Right atrium auricular region (tissue), 2 donors: ENCODE data around the gene NLRP4. TPM values are rescaled to one million over a fixed set of nuclear protein-coding genes. Genes with fewer than 3 reads are reported as not detected.
A peak's percentile ranks its signal among the peaks of the same experiment; 100 is the strongest.
"Not testable (repeated sequence)": the region's sequence is repeated elsewhere in the genome, so short reads cannot be mapped to it uniquely, and the experiment has no call there.

Experiments used
- DNase-seq: peaks from one replicate; pipeline ENCODE4 v3.0.0-alpha.2; 2019; ENCODE audit warnings: low spot score
- H3K27ac ChIP-seq, 2 donors: fragments of 200-600 bp; sonication (generic); 1 replicate in 1 of 2; 2 replicates in 1 of 2; pipeline ENCODE4 v1.5.1; 2016 to 2019
- H3K27me3 ChIP-seq, 2 donors: fragments of 200-600 bp; sonication (generic); one replicate each; pipeline versions ENCODE4 v1.5.1 to v1.6.0; 2017 to 2019
- H3K36me3 ChIP-seq: fragments of 200-600 bp; sonication (generic); one replicate; pipeline ENCODE4 v1.5.1; 2016
- H3K4me1 ChIP-seq, 2 donors: fragments of 200-600 bp; sonication (generic); one replicate each; pipeline versions ENCODE4 v1.5.1 to v1.6.0; 2017 to 2019
- H3K4me3 ChIP-seq, 2 donors: fragments of 200-600 bp; sonication (generic); 1 replicate in 1 of 2; 2 replicates in 1 of 2; pipeline ENCODE4 v1.5.1; 2017 to 2019; ENCODE audit warnings: mild to moderate bottlenecking in 1 of 2, moderate library complexity in 1 of 2
- H3K9me3 ChIP-seq, 2 donors: fragments of 200-600 bp; sonication (generic); one replicate each; pipeline ENCODE4 v1.5.1; 2019
- total RNA-seq, 2 donors: library from RNA; depleted of rRNA; stranded (reverse); fragments of >200 nt; gene quantifications; one replicate each; pipeline ENCODE4 v1.1.0, GENCODE V29; 2016
- TF ChIP-seq, protein P1 (sequence below), 2 donors: fragments of 200-600 bp; sonication (generic); IDR thresholded peaks; one replicate each; pipeline ENCODE4 v1.5.1; 2019; ENCODE audit warnings: antibody characterized with exemption in 2 of 2

Gene NLRP4
- total RNA-seq, 2 donors from 2014 or later = not detected

DNA sequence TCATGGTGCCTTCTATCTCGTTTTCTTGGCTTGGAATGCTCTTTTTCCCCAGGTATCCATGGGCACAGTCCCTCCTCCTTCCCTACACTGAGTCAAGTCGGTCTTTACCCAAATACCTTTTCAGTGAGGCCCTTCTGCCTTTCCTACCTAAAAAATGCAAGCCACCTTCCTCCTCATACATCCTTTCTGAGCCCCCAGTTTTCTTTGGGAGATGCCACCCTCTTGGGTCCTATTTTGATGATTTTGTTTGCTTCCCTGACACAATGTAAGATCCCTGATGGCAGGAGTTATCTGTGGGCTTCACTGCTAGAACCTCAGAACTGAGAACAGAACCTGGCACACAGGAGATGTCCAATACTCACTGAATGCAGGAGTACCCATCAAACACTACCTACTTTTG, 73.5 kb downstream of the NLRP4 start:
- no peaks in the 10 kb centered on the region for H3K36me3 ChIP-seq
- H3K4me3 ChIP-seq = no peak overlapping the region
- no peak for DNase-seq
- no peaks in the 10 kb centered on the region for H3K4me1 ChIP-seq
- no peaks in the 10 kb centered on the region for H3K27me3 ChIP-seq
- H3K9me3 ChIP-seq = peaks cover 0 to 3% of the 10 kb centered on the region in 2 donors
- TF ChIP-seq, protein P1, sequence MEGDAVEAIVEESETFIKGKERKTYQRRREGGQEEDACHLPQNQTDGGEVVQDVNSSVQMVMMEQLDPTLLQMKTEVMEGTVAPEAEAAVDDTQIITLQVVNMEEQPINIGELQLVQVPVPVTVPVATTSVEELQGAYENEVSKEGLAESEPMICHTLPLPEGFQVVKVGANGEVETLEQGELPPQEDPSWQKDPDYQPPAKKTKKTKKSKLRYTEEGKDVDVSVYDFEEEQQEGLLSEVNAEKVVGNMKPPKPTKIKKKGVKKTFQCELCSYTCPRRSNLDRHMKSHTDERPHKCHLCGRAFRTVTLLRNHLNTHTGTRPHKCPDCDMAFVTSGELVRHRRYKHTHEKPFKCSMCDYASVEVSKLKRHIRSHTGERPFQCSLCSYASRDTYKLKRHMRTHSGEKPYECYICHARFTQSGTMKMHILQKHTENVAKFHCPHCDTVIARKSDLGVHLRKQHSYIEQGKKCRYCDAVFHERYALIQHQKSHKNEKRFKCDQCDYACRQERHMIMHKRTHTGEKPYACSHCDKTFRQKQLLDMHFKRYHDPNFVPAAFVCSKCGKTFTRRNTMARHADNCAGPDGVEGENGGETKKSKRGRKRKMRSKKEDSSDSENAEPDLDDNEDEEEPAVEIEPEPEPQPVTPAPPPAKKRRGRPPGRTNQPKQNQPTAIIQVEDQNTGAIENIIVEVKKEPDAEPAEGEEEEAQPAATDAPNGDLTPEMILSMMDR (IDR thresholded peaks at IDR 0.05) = no peak
- H3K27ac ChIP-seq = no peak overlapping the region

GRCh38 chr19:55912916-55913315, 76.6 kb downstream of the NLRP4 start:
- TF ChIP-seq, protein P1 (IDR thresholded peaks at IDR 0.05) = no peak
- Histone ChIP-seq H3K4me1 (no peaks in the 10 kb centered on the region), H3K9me3 (peaks cover 0 to 23% of the 10 kb centered on the region in 2 donors), H3K4me3 (no peak overlapping the region), H3K36me3 (no peaks in the 10 kb centered on the region), H3K27ac (no peak overlapping the region), H3K27me3 (no peaks in the 10 kb centered on the region)
- no peak for DNase-seq

DNA sequence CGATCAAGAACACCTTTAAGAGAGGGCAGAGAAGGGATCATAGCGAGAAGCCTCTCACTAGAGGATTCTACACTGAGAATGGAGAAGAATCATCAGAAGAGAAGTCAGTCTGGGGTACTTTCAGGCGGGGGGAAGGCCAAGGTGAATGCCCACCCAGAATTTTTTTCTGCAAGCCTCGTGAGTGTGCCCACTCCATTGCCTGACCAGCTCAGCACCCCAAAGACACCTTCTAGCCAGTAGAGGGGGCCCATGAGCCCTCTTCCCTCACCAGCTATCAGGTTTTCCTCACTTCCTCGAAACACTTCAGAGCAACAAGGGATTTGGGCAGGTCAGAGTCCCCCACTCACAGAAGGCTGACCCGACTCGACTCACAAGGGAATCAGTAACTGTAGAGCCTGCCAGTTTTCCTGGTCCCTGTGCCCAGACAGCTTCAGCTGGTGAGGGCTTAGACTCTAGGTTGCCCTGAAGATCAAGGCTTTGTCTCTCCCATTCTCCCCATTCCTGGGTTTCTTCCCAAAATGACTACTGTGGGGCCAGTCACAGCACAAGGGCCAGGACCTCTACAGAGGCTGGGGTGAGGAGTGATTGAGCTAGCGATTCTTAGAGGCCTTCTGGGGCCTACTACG, 77.4 kb downstream of the NLRP4 start:
- TF ChIP-seq, protein P1 (IDR thresholded peaks at IDR 0.05) = no peak
- Histone ChIP-seq H3K4me3 (no peak overlapping the region), H3K27me3 (no peaks in the 10 kb centered on the region), H3K4me1 (no peaks in the 10 kb centered on the region), H3K36me3 (no peaks in the 10 kb centered on the region), H3K27ac (no peak overlapping the region), H3K9me3 (peaks cover 0 to 30% of the 10 kb centered on the region in 2 donors)
- peak; percentile 21 for DNase-seq

DNA sequence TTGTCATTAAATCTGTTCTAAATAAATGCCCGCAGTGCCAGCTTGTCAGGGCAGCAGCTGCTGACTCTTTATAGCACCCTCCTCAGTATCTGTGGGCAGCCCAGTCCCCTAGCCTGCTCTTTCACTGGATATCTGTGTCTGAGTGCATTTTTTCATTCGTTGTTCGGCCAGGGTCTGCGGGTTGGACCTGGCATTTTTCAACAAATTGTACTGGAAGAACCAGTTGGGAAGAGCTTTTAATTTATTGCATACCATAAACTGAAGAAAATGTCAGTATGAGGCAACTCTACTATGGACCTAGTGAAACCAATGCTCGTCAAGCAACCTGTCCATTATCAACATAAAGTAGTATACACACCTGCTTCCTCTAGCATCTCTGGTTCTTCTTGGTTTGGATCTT, 87.2 kb downstream of the NLRP4 start:
- no peaks in the 10 kb centered on the region for H3K4me1 ChIP-seq
- H3K27me3 ChIP-seq = no peaks in the 10 kb centered on the region
- no peaks in the 10 kb centered on the region for H3K36me3 ChIP-seq
- H3K4me3 ChIP-seq = no peak overlapping the region
- TF ChIP-seq, protein P1 (IDR thresholded peaks at IDR 0.05) = no peak
- H3K27ac ChIP-seq = no peak overlapping the region
- peak; percentile 13 for DNase-seq
- H3K9me3 ChIP-seq = peaks cover 0 to 4% of the 10 kb centered on the region in 2 donors

DNA sequence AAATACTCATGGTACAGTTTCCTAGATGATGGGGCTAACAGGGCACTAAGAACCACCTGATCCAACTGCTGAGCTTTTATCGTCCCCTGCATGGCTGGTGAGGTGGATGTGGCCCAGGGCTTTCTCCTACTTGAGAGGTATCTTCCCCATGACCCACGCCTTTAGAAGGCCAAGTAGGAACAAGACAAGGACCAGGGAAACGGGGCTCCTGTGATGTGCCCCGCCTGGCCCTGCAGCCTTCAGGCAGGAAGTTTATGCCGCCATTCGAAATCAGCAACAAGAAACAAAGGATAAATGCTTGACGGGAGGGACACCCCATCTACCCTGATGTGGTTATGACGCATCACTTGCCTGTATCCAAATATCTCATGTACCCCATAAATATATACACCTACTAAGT, 91.7 kb downstream of the NLRP4 start:
- Histone ChIP-seq H3K27ac (no peak overlapping the region), H3K36me3 (no peaks in the 10 kb centered on the region), H3K27me3 (no peaks in the 10 kb centered on the region), H3K4me1 (no peaks in the 10 kb centered on the region), H3K9me3 (no peaks in the 10 kb centered on the region), H3K4me3 (no peak overlapping the region)
- TF ChIP-seq, protein P1 (IDR thresholded peaks at IDR 0.05) = no peak
- no peak for DNase-seq

DNA sequence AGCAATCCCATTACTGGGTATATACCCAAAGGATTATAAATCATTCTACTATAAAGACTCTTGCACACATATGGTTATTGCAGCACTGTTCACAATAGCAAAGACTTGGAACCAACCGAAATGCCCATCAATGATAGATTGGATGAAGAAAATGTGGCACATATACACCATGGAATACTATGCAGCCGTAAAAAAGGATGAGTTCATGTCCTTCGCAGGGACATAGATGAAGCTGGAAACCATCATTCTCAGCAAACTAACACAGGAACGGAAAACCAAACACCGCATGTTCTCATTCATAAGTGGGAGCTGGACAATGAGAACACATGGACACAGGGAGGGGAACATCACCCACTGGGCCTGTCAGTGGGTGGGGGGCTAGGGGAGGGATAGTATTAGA, 92.9 kb downstream of the NLRP4 start:
- H3K4me3 ChIP-seq, H3K27me3 ChIP-seq, H3K36me3 ChIP-seq, H3K4me1 ChIP-seq, H3K9me3 ChIP-seq, DNase-seq, H3K27ac ChIP-seq: not testable (repeated sequence)
